Cardiac muscle cell (in vitro differentiated cells and primary cell): ENCODE data around the gene CNTFR. TPM values are rescaled to one million over a fixed set of nuclear protein-coding genes. Genes with fewer than 3 reads are reported as not detected.
A peak's percentile ranks its signal among the peaks of the same experiment; 100 is the strongest.

Source experiments
- DNase-seq, 2 donors: peaks; one replicate each; pipeline versions ENCODE4 v3.0.0 to v3.0.0-alpha.2; 2010 to 2017; ENCODE audit warnings: low read depth in 1 of 2, low spot score in 1 of 2
- H3K27ac ChIP-seq: fragments of 200-600 bp; sonication (generic); 2 replicates; pipeline ENCODE4 v1.5.1; 2016
- H3K27me3 ChIP-seq: fragments of 200-600 bp; sonication (generic); 2 replicates; pipeline ENCODE4 v1.6.0; 2016; ENCODE audit warnings: control low read depth
- H3K36me3 ChIP-seq: fragments of 200-600 bp; sonication (generic); 2 replicates; pipeline ENCODE4 v1.5.1; 2016; ENCODE audit warnings: control low read depth
- H3K4me1 ChIP-seq: fragments of 200-600 bp; sonication (generic); 2 replicates; pipeline ENCODE4 v1.8.1; 2017; ENCODE audit warnings: low read depth, mild to moderate bottlenecking, mixed run types
- H3K4me3 ChIP-seq: fragments of 200-600 bp; sonication (generic); 2 replicates; pipeline ENCODE4 v1.5.1; 2016; ENCODE audit warnings: mild to moderate bottlenecking
- H3K9me3 ChIP-seq: fragments of 200-600 bp; sonication (generic); 2 replicates; pipeline ENCODE4 v1.5.1; 2017; ENCODE audit warnings: low read depth, mild to moderate bottlenecking, control low read depth
- CTCF ChIP-seq: IDR thresholded peaks from 2 replicates; pipeline ENCODE4 v1.5.1; 2012; ENCODE audit warnings: low read depth, mild to moderate bottlenecking, low read length
- polyA plus RNA-seq: library from polyadenylated mRNA; unstranded; fragments of >200 nt; fragmentation: Nextera tagmentation; extraction: Ambion mirVana; gene quantifications from 2 replicates; pipeline ENCODE4 v1.2.1, GENCODE V29; 2016
- total RNA-seq: library from RNA; depleted of rRNA; stranded (reverse); fragments of >200 nt; gene quantifications from 2 replicates; pipeline ENCODE4 v1.2.3, GENCODE V29; 2016

Gene CNTFR
- total and polyA plus RNA-seq, 2 experiments from 2014 or later = 15.5 to 29.8 TPM

GRCh38 chr9:34566322-34566721 lies 23.2 kb downstream of the CNTFR start:
- Histone ChIP-seq H3K27me3 (no peaks in the 10 kb centered on the region), H3K4me1 (peaks cover 26% of the 10 kb centered on the region), H3K36me3 (no peaks in the 10 kb centered on the region), H3K9me3 (no peaks in the 10 kb centered on the region), H3K27ac (no peak overlapping the region), H3K4me3 (no peak overlapping the region)
- DNase-seq = no peak
- no peak for TF ChIP-seq CTCF

GRCh38 chr9:34565856-34566255 lies 23.7 kb downstream of the CNTFR start:
- DNase-seq = no peak
- H3K27ac ChIP-seq = no peak overlapping the region
- no peak overlapping the region for H3K4me3 ChIP-seq
- peaks cover 26% of the 10 kb centered on the region for H3K4me1 ChIP-seq
- TF ChIP-seq CTCF = no peak
- no peaks in the 10 kb centered on the region for H3K27me3 ChIP-seq
- H3K36me3 ChIP-seq = no peaks in the 10 kb centered on the region
- no peaks in the 10 kb centered on the region for H3K9me3 ChIP-seq

DNA sequence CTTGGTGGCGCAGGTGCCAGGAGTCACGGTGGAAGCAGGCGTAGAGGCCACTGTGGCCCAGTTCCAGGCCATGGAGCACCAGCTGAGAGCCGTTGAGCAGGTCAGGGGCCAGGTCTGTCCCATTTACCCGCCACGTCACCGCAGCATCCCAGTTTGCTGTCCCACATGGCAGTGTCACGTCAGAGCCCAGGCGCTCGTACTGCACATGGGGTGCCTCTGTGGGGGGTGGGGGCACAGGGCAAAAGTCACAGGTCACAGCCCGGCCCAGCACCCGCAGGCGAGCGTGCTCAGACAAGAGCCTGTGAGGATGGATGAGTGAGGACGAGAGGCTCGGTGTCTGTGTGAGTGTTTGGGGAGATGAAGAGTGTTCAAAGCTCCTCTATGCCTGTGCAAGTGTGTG lies 24.9 kb downstream of the CNTFR start:
- DNase-seq = no peak
- H3K4me3 ChIP-seq = no peak overlapping the region
- peaks cover 29% of the 10 kb centered on the region for H3K4me1 ChIP-seq
- H3K36me3 ChIP-seq = no peaks in the 10 kb centered on the region
- H3K9me3 ChIP-seq = no peaks in the 10 kb centered on the region
- TF ChIP-seq CTCF = no peak
- H3K27ac ChIP-seq = no peak overlapping the region
- no peaks in the 10 kb centered on the region for H3K27me3 ChIP-seq

GRCh38 chr9:34563262-34563661 lies 26.3 kb downstream of the CNTFR start:
- Histone ChIP-seq H3K9me3 (no peaks in the 10 kb centered on the region), H3K27ac (no peak overlapping the region), H3K27me3 (no peaks in the 10 kb centered on the region), H3K4me1 (peaks cover 43% of the 10 kb centered on the region), H3K4me3 (no peak overlapping the region), H3K36me3 (no peaks in the 10 kb centered on the region)
- no peak for TF ChIP-seq CTCF
- DNase-seq = no peak

DNA sequence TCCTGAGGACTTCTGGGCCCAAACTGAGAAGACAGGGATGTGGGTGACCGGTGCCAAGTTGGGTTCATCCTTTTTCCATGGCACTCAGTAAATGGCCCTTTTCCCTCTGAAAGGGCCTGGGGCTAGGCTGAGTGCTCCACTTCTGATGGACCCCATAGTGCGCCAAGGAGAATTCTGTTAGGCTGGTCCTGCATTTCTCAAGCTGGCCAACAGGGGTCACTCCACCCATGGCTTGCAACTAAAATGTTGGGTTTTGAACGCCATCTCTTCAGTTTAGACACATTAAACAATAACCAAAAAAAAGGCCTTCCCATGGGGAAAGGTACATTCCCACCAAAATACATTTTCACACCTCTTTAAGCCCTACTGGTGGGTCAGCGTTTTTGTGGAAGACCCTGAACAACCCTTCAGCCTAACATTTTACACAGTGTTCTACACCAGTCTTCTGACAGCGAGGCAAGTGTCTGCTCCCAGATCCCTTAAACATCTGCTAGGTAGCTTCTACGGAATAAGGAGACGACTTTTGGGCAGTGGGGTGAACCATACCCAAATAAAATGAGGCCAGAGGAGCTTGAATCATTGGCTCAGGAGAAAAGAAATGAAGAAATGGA lies 27.3 kb downstream of the CNTFR start:
- no peak for DNase-seq
- Histone ChIP-seq H3K27ac (no peak overlapping the region), H3K4me3 (no peak overlapping the region), H3K27me3 (no peaks in the 10 kb centered on the region), H3K4me1 (peaks cover 53% of the 10 kb centered on the region), H3K9me3 (no peaks in the 10 kb centered on the region), H3K36me3 (no peaks in the 10 kb centered on the region)
- TF ChIP-seq CTCF = peak; percentile 54
